NT2/D1 (cell line): ENCODE results near the gene PPM1L.

ENCODE experiments used
- YY1 ChIP-seq: IDR thresholded peaks from 2 replicates; pipeline ENCODE4 v1.6.1; 2011; ENCODE audit not compliant: insufficient read length, insufficient read depth
- ZNF274 ChIP-seq: IDR thresholded peaks from 2 replicates; pipeline ENCODE4 v1.6.1; 2011; ENCODE audit warnings: mild to moderate bottlenecking, low read depth, low read length

DNA sequence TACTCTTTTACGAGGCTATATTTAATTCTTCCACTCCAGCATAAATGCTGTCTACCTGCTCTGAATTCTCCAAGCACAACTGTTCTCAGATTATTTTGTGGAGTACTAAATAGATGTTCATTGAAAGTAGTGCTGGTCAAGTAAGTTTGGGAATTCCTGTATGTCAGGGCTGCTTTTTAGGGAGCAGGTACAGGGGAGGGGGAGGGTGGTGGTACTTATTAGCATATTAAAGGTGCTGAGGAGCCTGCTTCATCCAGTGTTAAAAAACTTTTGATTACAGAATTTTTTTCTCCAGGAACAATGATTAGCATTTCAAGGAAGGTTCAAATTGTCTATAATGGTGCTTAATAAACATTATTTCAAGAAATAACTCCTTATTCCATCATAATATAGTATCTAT is 59.2 kb downstream of the PPM1L start:
- no peak for TF ChIP-seq YY1
- TF ChIP-seq ZNF274, result no peak
